Stomach (tissue), 4 donors: ENCODE measurements around the gene DEK.
"Not testable (repeated sequence)": the region's sequence is repeated elsewhere in the genome, so short reads cannot be mapped to it uniquely, and the experiment has no call there.

Source experiments
- EP300 ChIP-seq: sonication (generic); formaldehyde crosslinking; IDR thresholded peaks from one replicate; pipeline ENCODE4 v1.6.1; 2017; ENCODE audit warnings: antibody characterized with exemption
- POLR2A ChIP-seq, 4 donors: fragments of 450-650 bp; IDR thresholded peaks; one replicate each; pipeline ENCODE4 v1.6.1; 2016; ENCODE audit warnings: antibody characterized with exemption in 4 of 4, control low read depth in 2 of 4, mild to moderate bottlenecking in 1 of 4, moderate library complexity in 1 of 4
- POLR2AphosphoS5 ChIP-seq, 3 donors: sonication (generic); formaldehyde crosslinking; IDR thresholded peaks; one replicate each; pipeline ENCODE4 v1.6.1; 2016; ENCODE audit warnings: antibody characterized with exemption in 3 of 3
- TF ChIP-seq, protein P1 (sequence below), 7 experiments: fragments of 450-650 bp in 4 of 7; fragments of 200-600 bp in 3 of 7; sonication (generic) in 3 of 7; IDR thresholded peaks; one replicate each; pipeline ENCODE4 v1.5.1; 2016 to 2019; ENCODE audit warnings: antibody characterized with exemption in 7 of 7, control low read depth in 2 of 7, mild to moderate bottlenecking in 1 of 7

DNA sequence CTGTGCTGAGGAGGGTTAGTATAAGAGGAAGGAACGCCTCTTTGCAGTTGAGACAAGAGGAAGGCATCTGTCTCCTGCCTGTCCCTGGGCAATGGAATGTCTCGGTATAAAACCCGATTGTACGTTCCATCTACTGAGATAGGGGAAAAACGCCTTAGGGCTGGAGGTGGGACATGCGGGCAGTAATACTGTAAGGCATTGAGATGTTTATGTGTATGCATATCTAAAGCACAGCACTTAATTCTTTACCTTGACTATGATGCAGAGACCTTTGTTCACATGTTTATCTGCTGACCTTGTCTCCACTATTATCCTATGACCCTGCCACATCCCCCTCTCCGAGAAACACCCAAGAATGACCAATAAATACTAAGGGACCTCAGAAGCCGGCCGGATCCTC is 37.2 kb downstream of the DEK start:
- TF ChIP-seq, protein P1, sequence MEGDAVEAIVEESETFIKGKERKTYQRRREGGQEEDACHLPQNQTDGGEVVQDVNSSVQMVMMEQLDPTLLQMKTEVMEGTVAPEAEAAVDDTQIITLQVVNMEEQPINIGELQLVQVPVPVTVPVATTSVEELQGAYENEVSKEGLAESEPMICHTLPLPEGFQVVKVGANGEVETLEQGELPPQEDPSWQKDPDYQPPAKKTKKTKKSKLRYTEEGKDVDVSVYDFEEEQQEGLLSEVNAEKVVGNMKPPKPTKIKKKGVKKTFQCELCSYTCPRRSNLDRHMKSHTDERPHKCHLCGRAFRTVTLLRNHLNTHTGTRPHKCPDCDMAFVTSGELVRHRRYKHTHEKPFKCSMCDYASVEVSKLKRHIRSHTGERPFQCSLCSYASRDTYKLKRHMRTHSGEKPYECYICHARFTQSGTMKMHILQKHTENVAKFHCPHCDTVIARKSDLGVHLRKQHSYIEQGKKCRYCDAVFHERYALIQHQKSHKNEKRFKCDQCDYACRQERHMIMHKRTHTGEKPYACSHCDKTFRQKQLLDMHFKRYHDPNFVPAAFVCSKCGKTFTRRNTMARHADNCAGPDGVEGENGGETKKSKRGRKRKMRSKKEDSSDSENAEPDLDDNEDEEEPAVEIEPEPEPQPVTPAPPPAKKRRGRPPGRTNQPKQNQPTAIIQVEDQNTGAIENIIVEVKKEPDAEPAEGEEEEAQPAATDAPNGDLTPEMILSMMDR (IDR thresholded peaks at IDR 0.05), result not testable (repeated sequence)
- TF ChIP-seq POLR2A (IDR thresholded peaks at IDR 0.05); POLR2AphosphoS5 (IDR thresholded peaks at IDR 0.05); EP300: not testable (repeated sequence)
